ENCODE results near the gene SUN5.
"Not testable (repeated sequence)": the region's sequence is repeated elsewhere in the genome, so short reads cannot be mapped to it uniquely, and the experiment has no call there.

SUN5 gene

GRCh38 chr20:32960849-32961731, 43.1 kb downstream of the SUN5 start:
- DNase-seq: no peak

DNA sequence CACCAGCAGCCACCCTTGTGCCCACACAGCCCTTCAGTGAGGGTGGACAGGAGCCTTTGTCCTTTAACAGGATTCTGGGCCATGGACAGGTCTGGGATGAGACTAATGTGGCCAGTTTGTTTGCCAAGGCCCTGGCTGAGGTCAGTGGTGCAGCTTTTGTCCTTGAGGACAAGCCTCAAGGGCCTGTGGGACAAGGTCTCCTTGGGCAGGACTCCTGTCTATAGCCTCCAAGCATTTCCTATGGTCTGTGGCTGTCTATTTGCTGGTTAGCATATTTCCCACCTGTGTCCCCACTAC, 44.1 kb downstream of the SUN5 start:
- DNase-seq: no peak

- no peak for DNase-seq
These were observed 44.6 kb downstream of the SUN5 start for GRCh38 chr20:32959351-32960221.

- DNase-seq: no peak
These were observed 45.7 kb downstream of the SUN5 start for GRCh38 chr20:32958574-32958973.

GRCh38 chr20:32957459-32957858, 46.8 kb downstream of the SUN5 start:
- DNase-seq: no peak

GRCh38 chr20:32950539-32950938, 53.7 kb downstream of the SUN5 start:
- DNase-seq: not testable (repeated sequence)

- DNase-seq: no peak
These were observed 57.6 kb downstream of the SUN5 start for GRCh38 chr20:32946629-32947028.

GRCh38 chr20:32945710-32946221, 58.5 kb downstream of the SUN5 start:
- no peak for DNase-seq

DNA sequence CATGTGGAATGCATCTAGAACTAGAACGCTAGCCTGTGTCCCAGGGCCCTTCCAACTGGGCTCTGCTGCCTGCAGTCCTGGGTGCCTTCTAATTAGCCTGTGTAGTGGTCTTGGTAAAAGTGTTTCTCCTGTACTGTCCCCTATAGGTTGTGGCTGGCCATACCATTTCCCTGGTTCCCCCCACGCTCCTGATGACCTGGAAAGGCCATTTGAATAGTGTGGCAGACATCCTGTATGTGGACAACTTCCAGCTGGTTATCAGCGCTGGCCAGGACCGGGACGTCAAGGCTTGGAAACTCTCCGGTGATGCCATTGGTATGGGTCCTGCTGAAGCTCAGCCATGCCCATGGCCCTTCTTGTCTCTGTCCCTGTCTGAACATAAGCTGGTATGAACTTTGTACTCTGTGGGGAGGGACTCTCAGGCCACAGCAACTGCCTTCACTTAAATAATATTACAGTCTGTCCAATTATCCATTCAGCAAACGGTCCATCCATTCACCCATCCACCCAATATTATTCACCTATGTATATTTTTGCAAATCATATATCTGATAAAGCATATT, 60.7 kb downstream of the SUN5 start:
- DNase-seq: no peak

GRCh38 chr20:32941155-32941885, 62.9 kb downstream of the SUN5 start:
- no peak for DNase-seq

DNA sequence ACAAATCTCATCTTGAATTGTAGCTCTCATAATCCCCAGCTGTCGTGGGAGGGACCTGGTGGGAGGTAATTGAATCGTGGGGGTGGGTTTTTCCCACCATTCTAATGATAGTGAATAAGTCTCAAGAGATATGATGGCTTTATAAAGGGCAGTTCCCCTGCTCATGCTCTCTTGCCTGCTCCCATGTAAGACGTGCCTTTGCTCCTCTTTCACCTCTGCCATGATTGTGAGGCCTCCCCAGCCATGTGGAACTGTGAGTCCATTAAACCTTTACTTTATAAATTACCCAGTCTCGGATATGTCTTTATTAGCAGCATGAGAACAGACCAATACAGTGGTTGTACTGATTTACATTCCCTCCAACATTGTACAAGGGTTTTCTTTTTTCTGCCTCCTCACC, 69.7 kb downstream of the SUN5 start:
- DNase-seq: no peak
